K562 (cell line): ENCODE results near the gene PTPN9. TPM values are rescaled to one million over a fixed set of nuclear protein-coding genes. Genes with fewer than 3 reads are reported as not detected.

Experiments used
- ADNP ChIP-seq: fragments of 200-800 bp; sonication (Bioruptor generic); IDR thresholded peaks from 2 replicates; pipeline ENCODE4 v1.6.1; 2016; ENCODE audit warnings: missing genetic modification characterization, missing compliant biosample characterization
- ASH1L ChIP-seq: fragments of 450-650 bp; IDR thresholded peaks from 2 replicates; pipeline ENCODE4 v1.6.1; 2018; ENCODE audit warnings: borderline replicate concordance, mild to moderate bottlenecking, low read depth; ENCODE audit not compliant: partially characterized antibody
- COPS2 ChIP-seq: fragments of 450-650 bp; conservative IDR thresholded peaks from 2 replicates; pipeline ENCODE4 v1.6.1; 2016; ENCODE audit warnings: mild to moderate bottlenecking, moderate library complexity
- EP300 ChIP-seq: IDR thresholded peaks from 2 replicates; pipeline ENCODE4 v1.6.1; 2012; ENCODE audit warnings: low read length, improper control_type of control experiment
- GATAD2A ChIP-seq: fragments of 450-650 bp; IDR thresholded peaks from 2 replicates; pipeline ENCODE4 v1.6.1; 2017
- MLLT1 ChIP-seq, 2 experiments: fragments of 450-650 bp; IDR thresholded peaks; 2 replicates each; pipeline ENCODE4 v1.6.1; 2016
- NFE2 ChIP-seq: IDR thresholded peaks from 2 replicates; pipeline ENCODE4 v1.6.1; 2014; ENCODE audit warnings: antibody characterized with exemption, low read depth
- SAFB2 ChIP-seq: fragments of 200-400 bp; formaldehyde crosslinking; IDR thresholded peaks from 2 replicates; pipeline ENCODE4 v1.6.1; 2018; ENCODE audit warnings: borderline replicate concordance, low read length, low read depth, moderate library complexity; ENCODE audit not compliant: severe bottlenecking
- SREBF1 ChIP-seq: fragments of 150-350 bp; IDR thresholded peaks from 2 replicates; pipeline ENCODE4 v1.6.1; 2014; ENCODE audit warnings: antibody characterized with exemption, low read depth, low read length, borderline replicate concordance
- TRIM25 ChIP-seq: fragments of 450-650 bp; IDR thresholded peaks from 2 replicates; pipeline ENCODE4 v1.7.0; 2016; ENCODE audit warnings: borderline replicate concordance
- ZNF175 ChIP-seq: fragments of 200-800 bp; sonication (Bioruptor generic); IDR thresholded peaks from 2 replicates; pipeline ENCODE4 v1.6.1; 2016; ENCODE audit warnings: low read depth, mild to moderate bottlenecking, missing genetic modification characterization, missing compliant biosample characterization
- ZNF24 ChIP-seq: fragments of 450-650 bp; IDR thresholded peaks from 2 replicates; pipeline ENCODE4 v1.6.1; 2016
- ZNF592 ChIP-seq: fragments of 450-650 bp; IDR thresholded peaks from 2 replicates; pipeline ENCODE4 v1.6.1; 2017; ENCODE audit warnings: antibody characterized with exemption, mild to moderate bottlenecking
- ZNF644 ChIP-seq: fragments of 200-800 bp; sonication (Bioruptor generic); IDR thresholded peaks from 2 replicates; pipeline ENCODE4 v1.6.1; 2016; ENCODE audit warnings: low read depth, missing genetic modification characterization, missing compliant biosample characterization
- polyA plus RNA-seq, 8 experiments: library from polyadenylated mRNA; depleted of rRNA in 4 of 8; stranded (reverse) in 5 of 8; unstranded in 3 of 8; fragments of >200 nt; fragmentation: Nextera tagmentation in 2 of 8; fragmentation: Illumina TruSeq in 1 of 8; extraction: Ambion mirVana in 2 of 8; extraction: Trizol in 1 of 8; gene quantifications; 2 replicates each; pipeline versions ENCODE4 v1.2.1 to v1.2.3, GENCODE V29; 2011 to 2014; ENCODE audit warnings: inconsistent platforms in 1 of 8, missing spikeins in 1 of 8
- total RNA-seq, 7 experiments: library from RNA; depleted of rRNA in 6 of 7; stranded (reverse); fragments of >200 nt in 6 of 7; fragmentation: Illumina TruSeq in 2 of 7; extraction: Trizol in 2 of 7; gene quantifications; 2 replicates each; pipeline versions ENCODE4 v1.2.1 to v1.2.3, GENCODE V29; 2011 to 2021; ENCODE audit warnings: low replicate concordance in 1 of 7

Gene PTPN9
- total and polyA plus RNA-seq, 9 of the 15 experiments (the other 6 are each of a cell fraction or from before 2014, with no cell fraction given), result 5.0 to 24.0 (median 14.2) TPM

GRCh38 chr15:75625542-75626347 lies 46.6 kb upstream of the PTPN9 start, which contains the start of gene SNUPN (continued):
- TF ChIP-seq TRIM25, result no peak
- peak; percentile 97; the same call in 1 of the 2 replicates for TF ChIP-seq ADNP (tag)
- TF ChIP-seq ASH1L, result no peak
- peak in 1 of 2 experiments; percentile 48; a peak in 1 of 4 replicates for TF ChIP-seq MLLT1 (IDR thresholded peaks at IDR 0.05)
- no peak for TF ChIP-seq SAFB2
- TF ChIP-seq ZNF644 (tag), result no peak
- TF ChIP-seq EP300, result peak; percentile 77; the same call in 1 of the 2 replicates
- TF ChIP-seq SREBF1, result no peak
- peak; percentile 61; the same call in 1 of the 2 replicates for TF ChIP-seq NFE2
- no peak; the same call in 1 of the 2 replicates for TF ChIP-seq ZNF24
- TF ChIP-seq COPS2, result no peak
- no peak for TF ChIP-seq ZNF175 (CRISPR knock-in tag)
- TF ChIP-seq GATAD2A, result peak; percentile 83; the same call in 1 of the 2 replicates
- TF ChIP-seq ZNF592, result peak; percentile 59
